Forelimb muscle (tissue), 1 donor: ENCODE data around the gene RAB34. TPM values are rescaled to one million over a fixed set of nuclear protein-coding genes. Genes with fewer than 3 reads are reported as not detected.
"Not testable (repeated sequence)": the region's sequence is repeated elsewhere in the genome, so short reads cannot be mapped to it uniquely, and the experiment has no call there.

Experiments used
- DNase-seq: peaks from one replicate; pipeline ENCODE4 v3.0.0-alpha.2; 2013; ENCODE audit warnings: low read depth
- polyA plus RNA-seq: library from polyadenylated mRNA; unstranded; fragments of 120-200 nt; gene quantifications from one replicate; pipeline ENCODE4 v1.2.1, GENCODE V29; 2013; ENCODE audit not compliant: insufficient read length

Gene RAB34
- polyA plus RNA-seq, 1 donor = 61.9 TPM

- peak; percentile 80 for DNase-seq
These were observed 9.2 kb upstream of the RAB34 start for GRCh38 chr17:28726627-28727491.

GRCh38 chr17:28726226-28726626, 8.6 kb upstream of the RAB34 start, which contains the start of gene TLCD1:
Gene TLCD1, minus strand, starts transcription at chr17:28726233. Its CDS starts 136 bp downstream, at chr17:28726097.
- DNase-seq = no peak

- DNase-seq = no peak
These were observed 8.1 kb upstream of the RAB34 start for GRCh38 chr17:28725660-28726225.

GRCh38 chr17:28725166-28725659, 7.5 kb upstream of the RAB34 start:
- no peak for DNase-seq

GRCh38 chr17:28724500-28725165, 7.0 kb upstream of the RAB34 start:
- DNase-seq = no peak

GRCh38 chr17:28723836-28724499, 6.3 kb upstream of the RAB34 start:
- DNase-seq = not testable (repeated sequence)

- DNase-seq = no peak
These were observed 5.6 kb upstream of the RAB34 start for GRCh38 chr17:28723159-28723835.

GRCh38 chr17:28722417-28723158, 4.9 kb upstream of the RAB34 start:
- DNase-seq = no peak

GRCh38 chr17:28720997-28721329, 3.3 kb upstream of the RAB34 start:
- DNase-seq = not testable (repeated sequence)

- no peak for DNase-seq
These were observed 2.8 kb upstream of the RAB34 start for GRCh38 chr17:28720247-28720996.

- DNase-seq = no peak
These were observed 1.4 kb upstream of the RAB34 start for GRCh38 chr17:28719021-28719433.

GRCh38 chr17:28718333-28719020, 809 bp upstream of the RAB34 start:
- no peak for DNase-seq

- no peak for DNase-seq
These were observed 709 bp downstream of the RAB34 start for GRCh38 chr17:28716740-28717577.

GRCh38 chr17:28715217-28715616, 2.5 kb downstream of the RAB34 start:
- no peak for DNase-seq

- no peak for DNase-seq
These were observed 3.4 kb downstream of the RAB34 start for GRCh38 chr17:28714281-28714680.

GRCh38 chr17:28712705-28713415, 4.8 kb downstream of the RAB34 start:
- DNase-seq = no peak

GRCh38 chr17:28712032-28712704, 5.5 kb downstream of the RAB34 start:
- DNase-seq = no peak
